GM12872 (cell line): ENCODE results near the gene ENTPD5.

Experiments used
- TF ChIP-seq, protein P1 (sequence below): IDR thresholded peaks from 3 replicates; pipeline ENCODE4 v1.5.1; 2011; ENCODE audit warnings: low read depth, mild to moderate bottlenecking, low read length, moderate library complexity; ENCODE audit not compliant: insufficient read depth

Gene ENTPD5

GRCh38 chr14:73976125-73976524 lies 43.0 kb downstream of the ENTPD5 start:
- TF ChIP-seq, protein P1, sequence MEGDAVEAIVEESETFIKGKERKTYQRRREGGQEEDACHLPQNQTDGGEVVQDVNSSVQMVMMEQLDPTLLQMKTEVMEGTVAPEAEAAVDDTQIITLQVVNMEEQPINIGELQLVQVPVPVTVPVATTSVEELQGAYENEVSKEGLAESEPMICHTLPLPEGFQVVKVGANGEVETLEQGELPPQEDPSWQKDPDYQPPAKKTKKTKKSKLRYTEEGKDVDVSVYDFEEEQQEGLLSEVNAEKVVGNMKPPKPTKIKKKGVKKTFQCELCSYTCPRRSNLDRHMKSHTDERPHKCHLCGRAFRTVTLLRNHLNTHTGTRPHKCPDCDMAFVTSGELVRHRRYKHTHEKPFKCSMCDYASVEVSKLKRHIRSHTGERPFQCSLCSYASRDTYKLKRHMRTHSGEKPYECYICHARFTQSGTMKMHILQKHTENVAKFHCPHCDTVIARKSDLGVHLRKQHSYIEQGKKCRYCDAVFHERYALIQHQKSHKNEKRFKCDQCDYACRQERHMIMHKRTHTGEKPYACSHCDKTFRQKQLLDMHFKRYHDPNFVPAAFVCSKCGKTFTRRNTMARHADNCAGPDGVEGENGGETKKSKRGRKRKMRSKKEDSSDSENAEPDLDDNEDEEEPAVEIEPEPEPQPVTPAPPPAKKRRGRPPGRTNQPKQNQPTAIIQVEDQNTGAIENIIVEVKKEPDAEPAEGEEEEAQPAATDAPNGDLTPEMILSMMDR, result no peak

DNA sequence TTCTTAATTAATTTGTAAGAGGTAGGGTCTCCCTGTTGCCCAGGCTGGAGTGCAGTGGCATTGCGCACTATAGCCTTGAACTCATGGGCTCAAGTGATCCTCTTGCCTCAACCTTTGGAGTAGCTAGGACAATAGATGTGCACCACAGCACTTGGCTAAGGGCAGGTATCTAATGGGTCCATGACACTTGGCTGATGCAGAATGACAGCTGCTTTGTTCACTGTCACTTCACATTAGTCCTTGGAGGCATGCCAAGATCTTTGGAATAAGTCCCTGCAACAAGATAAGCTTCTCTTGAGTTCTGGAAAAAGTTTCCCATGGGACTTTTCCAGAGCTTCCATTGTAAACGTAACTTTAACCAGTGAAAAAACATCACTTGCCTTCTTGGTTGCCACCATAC lies 45.6 kb downstream of the ENTPD5 start:
- TF ChIP-seq, protein P1, result no peak

DNA sequence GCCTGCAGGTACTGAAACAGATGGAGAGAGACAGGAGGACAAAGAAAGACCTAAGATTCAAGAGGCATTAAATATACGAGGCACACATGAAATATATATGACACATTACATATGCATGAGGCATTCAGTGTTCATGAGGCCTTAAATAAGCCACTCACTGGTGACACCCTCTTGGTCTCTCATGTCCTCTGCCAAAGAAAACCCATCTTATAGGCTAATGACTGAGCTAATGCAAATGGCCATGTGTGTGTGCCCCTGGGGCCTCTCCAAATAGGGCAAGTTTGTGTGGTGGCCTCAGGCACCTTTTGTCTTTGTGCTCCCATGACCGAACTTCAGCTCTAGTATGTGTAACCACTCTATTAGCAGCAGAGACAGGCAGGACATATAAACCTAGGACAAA lies 50.2 kb downstream of the ENTPD5 start:
- TF ChIP-seq, protein P1, result no peak

DNA sequence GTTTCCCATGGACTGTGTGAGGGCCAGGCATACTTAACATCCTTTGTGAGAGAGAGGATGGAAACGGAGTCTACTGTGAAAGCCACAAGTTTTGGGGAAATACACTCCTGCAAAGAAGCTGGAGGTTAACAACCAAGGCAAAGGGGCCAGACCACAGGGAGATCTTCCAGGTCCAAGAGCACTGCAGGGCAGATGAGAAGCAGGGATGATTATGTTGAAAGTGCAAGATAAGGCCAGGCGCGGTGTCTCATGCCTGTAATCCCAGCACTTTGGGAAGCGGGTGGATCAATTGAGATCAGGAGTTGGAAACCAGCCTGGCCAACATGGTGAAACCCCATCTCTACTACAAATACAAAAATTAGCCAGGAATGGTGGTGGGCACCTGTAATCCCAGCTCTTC lies 53.9 kb downstream of the ENTPD5 start:
- TF ChIP-seq, protein P1, result no peak

DNA sequence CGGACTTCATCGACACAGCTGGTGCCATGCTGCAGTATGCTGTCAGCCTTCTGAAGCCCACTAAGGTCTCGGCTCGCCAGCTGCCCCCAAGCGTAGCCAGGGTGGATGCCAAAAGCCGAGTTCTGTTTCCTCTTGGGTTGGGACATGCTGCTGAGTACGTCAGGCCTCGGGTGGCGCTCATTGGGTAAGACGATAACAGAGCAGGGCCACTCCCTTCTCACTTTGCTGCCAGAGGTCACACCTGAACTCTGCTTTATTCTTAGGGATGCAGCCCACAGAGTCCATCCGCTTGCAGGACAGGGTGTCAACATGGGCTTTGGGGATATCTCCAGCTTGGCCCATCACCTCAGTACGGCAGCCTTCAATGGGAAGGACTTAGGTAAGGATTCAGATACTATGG lies 57.9 kb downstream of the ENTPD5 start:
- TF ChIP-seq, protein P1, result no peak

DNA sequence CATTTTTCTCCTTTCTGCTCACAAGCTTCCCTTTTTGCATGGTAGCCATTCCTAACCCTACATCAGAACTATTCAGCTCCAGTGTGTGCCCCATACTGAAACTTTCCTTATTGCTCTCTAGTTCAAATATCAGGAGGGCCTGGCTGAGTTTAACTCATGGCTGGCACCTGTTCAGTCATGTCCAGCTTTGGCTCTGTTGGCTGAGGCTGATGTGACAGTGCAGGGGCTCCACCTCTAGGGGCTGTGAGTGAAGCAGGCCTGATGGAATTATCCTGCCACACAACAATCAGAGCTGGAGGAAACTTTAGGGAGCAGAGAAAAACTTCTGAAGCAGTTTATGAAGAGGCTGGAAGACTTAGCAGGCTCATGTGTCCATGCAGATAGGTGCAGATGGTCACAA lies 60.5 kb downstream of the ENTPD5 start:
- TF ChIP-seq, protein P1, result no peak

DNA sequence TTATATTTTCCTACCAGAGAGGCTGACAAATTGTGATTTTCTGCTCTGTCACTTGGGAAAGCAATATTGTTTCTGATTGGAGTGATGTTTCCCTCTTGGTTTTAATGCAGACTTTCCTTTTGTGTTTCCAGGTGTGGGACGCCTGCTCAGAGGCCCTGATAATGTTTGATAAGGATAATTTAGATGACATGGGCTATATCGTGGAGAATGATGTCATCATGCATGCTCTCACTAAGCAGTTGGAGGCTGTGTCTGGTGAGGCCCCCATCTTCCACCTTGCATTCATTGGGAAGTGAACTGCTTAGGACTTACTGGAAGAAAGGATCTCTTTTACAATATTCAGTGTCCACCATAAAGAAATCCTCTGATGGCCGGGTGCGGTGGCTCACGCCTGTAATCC lies 63.4 kb downstream of the ENTPD5 start:
- TF ChIP-seq, protein P1, result no peak

DNA sequence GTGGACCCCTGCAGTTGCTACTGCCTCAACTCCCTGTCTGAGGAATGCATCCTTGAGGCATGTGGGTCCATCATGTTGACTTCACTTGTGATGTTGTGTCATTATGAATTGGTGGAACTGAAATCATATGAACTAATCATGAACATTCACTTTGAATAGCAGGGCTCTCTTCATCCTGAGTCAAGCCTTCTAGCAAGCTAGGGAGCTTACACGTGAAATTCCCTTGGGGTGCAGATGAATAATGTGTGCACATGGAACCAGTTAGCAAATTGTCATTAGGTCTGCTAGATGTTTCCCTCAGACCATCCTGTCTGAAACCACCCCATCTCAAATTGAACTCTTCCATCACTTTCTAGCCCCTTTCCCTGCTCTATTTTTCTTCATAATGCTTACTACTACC lies 65.4 kb downstream of the ENTPD5 start:
- TF ChIP-seq, protein P1, result no peak
